ENCODE measurements around the gene PRSS36. TPM values are rescaled to one million over a fixed set of nuclear protein-coding genes. Genes with fewer than 3 reads are reported as not detected.
"Not testable (repeated sequence)": the region's sequence is repeated elsewhere in the genome, so short reads cannot be mapped to it uniquely, and the experiment has no call there.

The PRSS36 gene
- total and polyA plus RNA-seq, 12 donors, result 0.89 to 18.3 (median 7.4) TPM

- peaks cover 23 to 26% of the 10 kb centered on the region in 2 donors for H3K4me1 ChIP-seq (replicated peaks in 1 of 2)
- H3K36me3 ChIP-seq (replicated peaks in 1 of 2), result no peaks in the 10 kb centered on the region
- no peaks in the 10 kb centered on the region for H3K27me3 ChIP-seq
- TF ChIP-seq, protein P1, sequence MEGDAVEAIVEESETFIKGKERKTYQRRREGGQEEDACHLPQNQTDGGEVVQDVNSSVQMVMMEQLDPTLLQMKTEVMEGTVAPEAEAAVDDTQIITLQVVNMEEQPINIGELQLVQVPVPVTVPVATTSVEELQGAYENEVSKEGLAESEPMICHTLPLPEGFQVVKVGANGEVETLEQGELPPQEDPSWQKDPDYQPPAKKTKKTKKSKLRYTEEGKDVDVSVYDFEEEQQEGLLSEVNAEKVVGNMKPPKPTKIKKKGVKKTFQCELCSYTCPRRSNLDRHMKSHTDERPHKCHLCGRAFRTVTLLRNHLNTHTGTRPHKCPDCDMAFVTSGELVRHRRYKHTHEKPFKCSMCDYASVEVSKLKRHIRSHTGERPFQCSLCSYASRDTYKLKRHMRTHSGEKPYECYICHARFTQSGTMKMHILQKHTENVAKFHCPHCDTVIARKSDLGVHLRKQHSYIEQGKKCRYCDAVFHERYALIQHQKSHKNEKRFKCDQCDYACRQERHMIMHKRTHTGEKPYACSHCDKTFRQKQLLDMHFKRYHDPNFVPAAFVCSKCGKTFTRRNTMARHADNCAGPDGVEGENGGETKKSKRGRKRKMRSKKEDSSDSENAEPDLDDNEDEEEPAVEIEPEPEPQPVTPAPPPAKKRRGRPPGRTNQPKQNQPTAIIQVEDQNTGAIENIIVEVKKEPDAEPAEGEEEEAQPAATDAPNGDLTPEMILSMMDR (IDR thresholded peaks at IDR 0.05), result no peak
- no peak for TF ChIP-seq POLR2A (IDR thresholded peaks at IDR 0.05)
- H3K4me3 ChIP-seq, result peak overlapping the region in 1 of 4 donors; percentile 12
- intact Hi-C loops (cut with DNase I), result loop anchor here (10.0 kb wide), 2 partner anchors 57 to 157 kb away; partner anchors contain the start of genes HSD3B7 (in 1 of the 2) and PRSS53 (in 1 of the 2)
- H3K27ac ChIP-seq, result peak overlapping the region; percentile 70 to 94 (median 91)
- H3K9me3 ChIP-seq (replicated peaks in 1 of 3), result no peaks in the 10 kb centered on the region
- WGBS, 4 donors, result 8 to 25% (median 24%) methylated on average over 4 to 10 of the region's 10 CpGs
- peak; percentile 56 to 85 (median 82) for DNase-seq
Measured at GRCh38 chr16:31141489-31142108, 8.3 kb downstream of the PRSS36 start.

DNA sequence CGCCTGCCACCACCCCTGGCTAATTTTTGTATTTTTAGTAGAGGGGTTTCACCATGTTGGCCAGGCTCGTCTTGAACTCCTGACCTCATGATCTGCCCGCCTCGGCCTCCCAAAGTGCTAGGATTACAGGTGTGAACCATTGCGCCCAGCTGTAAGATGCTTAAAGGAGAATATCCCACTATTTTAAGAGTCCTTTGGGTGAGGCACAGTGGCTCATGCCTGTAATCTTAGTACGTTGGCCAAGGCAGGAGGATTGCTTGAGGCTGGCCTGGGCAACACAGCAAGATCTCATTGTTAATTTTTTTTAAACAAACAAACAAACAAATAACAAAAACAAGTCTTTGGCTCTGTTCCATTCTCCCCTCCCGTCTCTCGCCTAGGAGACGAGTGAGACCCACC lies 8.8 kb downstream of the PRSS36 start:
- H3K4me1 ChIP-seq (replicated peaks in 1 of 2), result peaks cover 23 to 26% of the 10 kb centered on the region in 2 donors
- DNase-seq; H3K36me3 ChIP-seq (replicated peaks in 1 of 2); H3K9me3 ChIP-seq (replicated peaks in 1 of 3); H3K4me3 ChIP-seq; H3K27me3 ChIP-seq: not testable (repeated sequence)
- H3K27ac ChIP-seq, result peak overlapping the region; percentile 70 to 94 (median 91)
- 88 to 93% (median 93%) methylated on average over 9 of the region's 9 CpGs for WGBS, 4 donors
- intact Hi-C loops (cut with DNase I), result loop anchor here (10.0 kb wide), 2 partner anchors 56 to 156 kb away; partner anchors contain the start of genes HSD3B7 (in 1 of the 2) and PRSS53 (in 1 of the 2)

- Histone ChIP-seq H3K9me3 (replicated peaks in 1 of 3) (no peaks in the 10 kb centered on the region), H3K36me3 (replicated peaks in 1 of 2) (no peaks in the 10 kb centered on the region), H3K27me3 (no peaks in the 10 kb centered on the region), H3K27ac (peak overlapping the region in 4 of 5 donors; percentile 51 to 86 (median 66)), H3K4me1 (replicated peaks in 1 of 2) (peaks cover 23 to 26% of the 10 kb centered on the region in 2 donors), H3K4me3 (peak overlapping the region in 1 of 4 donors; percentile 33)
- intact Hi-C loops (cut with DNase I), result no loop called here
- TF ChIP-seq POLR2A (IDR thresholded peaks at IDR 0.05), result peak in 1 of 2 donors; percentile 46
- TF ChIP-seq, protein P1 (IDR thresholded peaks at IDR 0.05), result no peak
- 29 to 51% (median 41%) methylated on average over 14 to 27 of the region's 27 CpGs for WGBS, 4 donors
- peak; percentile 76 to 96 (median 93) for DNase-seq
Measured at GRCh38 chr16:31138621-31139578, 11.0 kb downstream of the PRSS36 start.

DNA sequence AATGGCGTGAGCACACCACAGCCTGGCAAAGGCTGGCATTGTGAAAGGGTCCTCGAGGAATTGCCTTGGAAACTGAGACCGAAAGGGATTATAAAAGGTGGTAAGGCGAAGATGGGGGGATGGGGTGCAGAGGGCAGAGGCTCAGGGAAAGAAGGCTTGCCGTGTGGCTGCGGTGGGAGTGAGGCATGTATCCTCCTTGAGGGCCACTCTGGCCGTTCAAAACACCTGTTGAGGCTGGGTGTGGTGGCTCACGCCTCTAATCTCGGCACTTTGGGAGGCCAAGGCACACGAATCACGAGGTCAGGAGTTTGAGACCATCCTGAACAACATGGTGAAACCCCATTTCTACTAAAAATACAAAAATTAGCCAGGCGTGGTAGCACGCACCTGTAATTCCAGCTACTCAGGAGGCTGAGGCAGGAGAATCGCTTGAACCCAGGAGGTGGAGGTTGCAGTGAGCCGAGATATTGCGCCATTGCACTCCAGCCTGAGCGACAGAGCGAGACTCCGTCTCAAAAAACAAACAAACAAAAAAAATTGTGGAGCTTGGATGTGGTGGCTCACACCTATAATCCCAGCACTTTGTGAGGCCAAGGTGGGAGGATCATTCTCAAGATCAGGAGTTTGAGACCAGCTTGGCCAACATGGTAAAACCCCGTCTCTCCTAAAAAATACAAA lies 12.9 kb downstream of the PRSS36 start:
- H3K9me3 ChIP-seq (replicated peaks in 1 of 3); H3K36me3 ChIP-seq (replicated peaks in 1 of 2); H3K27ac ChIP-seq; H3K4me3 ChIP-seq; intact Hi-C loops (cut with DNase I); H3K27me3 ChIP-seq: not testable (repeated sequence)
- H3K4me1 ChIP-seq (replicated peaks in 1 of 2), result peaks cover 17 to 23% of the 10 kb centered on the region in 2 donors
- DNase-seq, result peak in 1 of 7 donors; percentile 19
- 88 to 93% (median 89%) methylated on average over 20 of the region's 20 CpGs for WGBS, 4 donors
